Lower lobe of right lung (tissue), 2 donors: ENCODE data around the gene ASIP. TPM values are rescaled to one million over a fixed set of nuclear protein-coding genes. Genes with fewer than 3 reads are reported as not detected.

ENCODE experiments used
- ATAC-seq, 2 donors: fragments of 200-7000 bp; cut with Tn5 transposase; one replicate each; pipeline ENCODE4 v1.9.1; 2020 to 2022; ENCODE audit warnings: mild to moderate bottlenecking in 2 of 2, moderate library complexity in 2 of 2
- DNase-seq: peaks from one replicate; pipeline ENCODE4 v3.0.0-alpha.2; 2020
- H3K27ac ChIP-seq: fragments of 200-600 bp; one replicate; pipeline ENCODE4 v1.8.0; 2022
- H3K27me3 ChIP-seq: fragments of 200-600 bp; one replicate; pipeline ENCODE4 v1.8.0; 2022; ENCODE audit warnings: low read depth
- H3K36me3 ChIP-seq: fragments of 200-600 bp; one replicate; pipeline ENCODE4 v1.8.0; 2022; ENCODE audit warnings: mild to moderate bottlenecking
- H3K4me1 ChIP-seq: fragments of 200-600 bp; one replicate; pipeline ENCODE4 v1.8.0; 2022
- H3K4me3 ChIP-seq: fragments of 200-600 bp; one replicate; pipeline ENCODE4 v1.8.0; 2022; ENCODE audit warnings: mild to moderate bottlenecking
- H3K9me3 ChIP-seq: fragments of 200-600 bp; one replicate; pipeline ENCODE4 v1.8.0; 2022
- CTCF ChIP-seq: fragments of 200-600 bp; IDR thresholded peaks from one replicate; pipeline ENCODE4 v1.8.0; 2022; ENCODE audit warnings: antibody characterized with exemption, mild to moderate bottlenecking
- intact Hi-C: fragments of 100-400 bp; cut with DNase I; formaldehyde crosslinking; loops from one replicate; pipeline ENCODE4 v1.11.0; 2022
- total RNA-seq: library from RNA; stranded (reverse); fragmentation: NEBNext Ultra II Directional; extraction: Animal tissue kit (Norgen Biotek cat#: 25700); gene quantifications from one replicate; pipeline ENCODE4 v1.2.1, GENCODE V29; 2021
- donor health status: DM: no; HTN: yes; CAD: no; lungs with severe emphysema.

ASIP gene
- total RNA-seq, 1 donor from 2014 or later = not detected

- H3K9me3 ChIP-seq = no peaks in the 10 kb centered on the region
- no peak overlapping the region for H3K27ac ChIP-seq
- intact Hi-C loops = loop anchor here (10.0 kb wide), 1 partner anchor 158 kb away; no protein-coding TSS in a partner anchor
- DNase-seq (peak; percentile 24), ATAC-seq (no peak)
- H3K27me3 ChIP-seq = peaks cover 13% of the 10 kb centered on the region
- H3K36me3 ChIP-seq = no peaks in the 10 kb centered on the region
- TF ChIP-seq CTCF = no peak
- peaks cover 17% of the 10 kb centered on the region for H3K4me1 ChIP-seq
- H3K4me3 ChIP-seq = no peak overlapping the region
Observed at GRCh38 chr20:34316196-34316814, 75.1 kb downstream of the ASIP start.

Other genes with a start within 250 kb of the ASIP start
- 124 TPM for gene RALY, start 247.5 kb upstream of the ASIP start, total RNA-seq
- gene EIF2S2, start 129.2 kb upstream of the ASIP start, total RNA-seq = 50.3 TPM
- gene AHCY, start 61.9 kb downstream of the ASIP start, total RNA-seq = 63.8 TPM
- 57.5 TPM for gene ITCH, start 121.8 kb downstream of the ASIP start, total RNA-seq